Mucosa of stomach (tissue), 1 donor: Measurements from ENCODE around the gene ST6GAL2.

Experiments used
- H3K27me3 ChIP-seq: one replicate; pipeline ENCODE4 v1.7.0; 2013; ENCODE audit warnings: mild to moderate bottlenecking, low read length; ENCODE audit not compliant: control insufficient read depth, insufficient read depth
- H3K36me3 ChIP-seq: one replicate; pipeline ENCODE4 v1.7.0; 2013; ENCODE audit warnings: low read length; ENCODE audit not compliant: control insufficient read depth, insufficient read depth
- H3K4me1 ChIP-seq: one replicate; pipeline ENCODE4 v1.7.0; 2013; ENCODE audit warnings: mild to moderate bottlenecking, low read length; ENCODE audit not compliant: control insufficient read depth, insufficient read depth
- H3K4me3 ChIP-seq: one replicate; pipeline ENCODE4 v1.7.0; 2013; ENCODE audit warnings: low read length
- H3K9ac ChIP-seq: one replicate; pipeline ENCODE4 v1.7.0; 2013; ENCODE audit warnings: mild to moderate bottlenecking, low read length, moderate library complexity
- H3K9me3 ChIP-seq: one replicate; pipeline ENCODE4 v1.7.0; 2013; ENCODE audit warnings: mild to moderate bottlenecking, low read length, moderate library complexity; ENCODE audit not compliant: control insufficient read depth
- donor health status: Pancreatic carcinoma.

The ST6GAL2 gene

GRCh38 chr2:106858810-106859209 is 27.2 kb downstream of the ST6GAL2 start:
- Histone ChIP-seq H3K9ac (no peak overlapping the region), H3K9me3 (no peaks in the 10 kb centered on the region), H3K4me1 (no peaks in the 10 kb centered on the region), H3K27me3 (no peaks in the 10 kb centered on the region), H3K36me3 (no peaks in the 10 kb centered on the region), H3K4me3 (no peak overlapping the region)

GRCh38 chr2:106857882-106858478 is 28.0 kb downstream of the ST6GAL2 start:
- Histone ChIP-seq H3K9ac (no peak overlapping the region), H3K27me3 (no peaks in the 10 kb centered on the region), H3K36me3 (no peaks in the 10 kb centered on the region), H3K4me1 (no peaks in the 10 kb centered on the region), H3K9me3 (no peaks in the 10 kb centered on the region), H3K4me3 (no peak overlapping the region)

GRCh38 chr2:106853631-106854030 is 32.3 kb downstream of the ST6GAL2 start:
- Histone ChIP-seq H3K9ac (no peak overlapping the region), H3K4me1 (no peaks in the 10 kb centered on the region), H3K4me3 (no peak overlapping the region), H3K27me3 (no peaks in the 10 kb centered on the region), H3K9me3 (no peaks in the 10 kb centered on the region), H3K36me3 (no peaks in the 10 kb centered on the region)

- Histone ChIP-seq H3K9ac (no peak overlapping the region), H3K27me3 (no peaks in the 10 kb centered on the region), H3K4me3 (no peak overlapping the region), H3K36me3 (no peaks in the 10 kb centered on the region), H3K9me3 (no peaks in the 10 kb centered on the region), H3K4me1 (no peaks in the 10 kb centered on the region)
These were observed 34.0 kb downstream of the ST6GAL2 start for GRCh38 chr2:106851881-106852501.

GRCh38 chr2:106851087-106851874 is 34.7 kb downstream of the ST6GAL2 start:
- H3K9ac ChIP-seq: no peak overlapping the region
- H3K9me3 ChIP-seq: no peaks in the 10 kb centered on the region
- no peaks in the 10 kb centered on the region for H3K36me3 ChIP-seq
- H3K4me3 ChIP-seq: no peak overlapping the region
- H3K27me3 ChIP-seq: no peaks in the 10 kb centered on the region
- no peaks in the 10 kb centered on the region for H3K4me1 ChIP-seq

GRCh38 chr2:106849253-106849652 is 36.7 kb downstream of the ST6GAL2 start:
- Histone ChIP-seq H3K36me3 (no peaks in the 10 kb centered on the region), H3K4me3 (no peak overlapping the region), H3K9ac (no peak overlapping the region), H3K27me3 (no peaks in the 10 kb centered on the region), H3K9me3 (no peaks in the 10 kb centered on the region), H3K4me1 (no peaks in the 10 kb centered on the region)

GRCh38 chr2:106847366-106847765 is 38.6 kb downstream of the ST6GAL2 start:
- Histone ChIP-seq H3K4me1 (no peaks in the 10 kb centered on the region), H3K9me3 (no peaks in the 10 kb centered on the region), H3K4me3 (no peak overlapping the region), H3K9ac (no peak overlapping the region), H3K27me3 (no peaks in the 10 kb centered on the region), H3K36me3 (no peaks in the 10 kb centered on the region)

- Histone ChIP-seq H3K9ac (no peak overlapping the region), H3K9me3 (no peaks in the 10 kb centered on the region), H3K27me3 (no peaks in the 10 kb centered on the region), H3K36me3 (no peaks in the 10 kb centered on the region), H3K4me3 (no peak overlapping the region), H3K4me1 (no peaks in the 10 kb centered on the region)
These were observed 40.3 kb downstream of the ST6GAL2 start for GRCh38 chr2:106845716-106846115.

- Histone ChIP-seq H3K4me1 (no peaks in the 10 kb centered on the region), H3K4me3 (no peak overlapping the region), H3K36me3 (no peaks in the 10 kb centered on the region), H3K27me3 (no peaks in the 10 kb centered on the region), H3K9ac (no peak overlapping the region), H3K9me3 (no peaks in the 10 kb centered on the region)
These were observed 42.1 kb downstream of the ST6GAL2 start for GRCh38 chr2:106843910-106844250.

GRCh38 chr2:106843001-106843909 is 42.7 kb downstream of the ST6GAL2 start:
- Histone ChIP-seq H3K27me3 (no peaks in the 10 kb centered on the region), H3K36me3 (no peaks in the 10 kb centered on the region), H3K4me3 (no peak overlapping the region), H3K9ac (no peak overlapping the region), H3K9me3 (no peaks in the 10 kb centered on the region), H3K4me1 (no peaks in the 10 kb centered on the region)

- no peaks in the 10 kb centered on the region for H3K4me1 ChIP-seq
- H3K36me3 ChIP-seq: no peaks in the 10 kb centered on the region
These were observed 43.9 kb downstream of the ST6GAL2 start for GRCh38 chr2:106841886-106842645.

More at GRCh38 chr2:106841886-106842645, 43.9 kb downstream of the ST6GAL2 start:
- Histone ChIP-seq H3K27me3 (no peaks in the 10 kb centered on the region), H3K9ac (no peak overlapping the region), H3K9me3 (no peaks in the 10 kb centered on the region), H3K4me3 (no peak overlapping the region)
